NCI-H1436 treated with DMSO at 0.1 percent for 48 hours (cell line): ENCODE measurements around the gene TMEM98.
"Not testable (repeated sequence)": the region's sequence is repeated elsewhere in the genome, so short reads cannot be mapped to it uniquely, and the experiment has no call there.

Experiments used
- DNase-seq: peaks from one replicate; lab custom pipeline; 2025; lab: John Stamatoyannopoulos, UW

Gene TMEM98

GRCh38 chr17:32915245-32915644 is 12.7 kb upstream of the TMEM98 start:
- DNase-seq, result no peak

DNA sequence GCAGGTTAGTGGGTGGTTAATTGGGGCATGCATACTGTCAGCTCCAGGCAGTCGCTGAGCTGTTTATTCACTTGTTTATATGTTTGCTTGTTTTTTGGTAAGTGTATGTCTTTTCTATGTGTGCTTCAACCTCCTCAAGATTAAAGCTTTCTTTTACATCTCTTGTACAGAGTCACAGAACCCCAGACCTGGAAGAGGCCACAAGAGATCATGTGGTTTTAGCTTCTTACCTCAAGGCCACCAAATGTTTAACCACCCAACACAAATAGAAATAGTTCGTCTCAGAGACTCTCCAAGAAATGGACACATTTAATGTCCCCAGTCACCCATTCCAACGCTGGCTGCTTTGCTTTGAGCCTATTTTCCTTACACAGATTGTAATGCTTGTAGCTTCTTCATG is 11.8 kb upstream of the TMEM98 start:
- no peak for DNase-seq

- no peak for DNase-seq
Measured at GRCh38 chr17:32917081-32917480, 10.9 kb upstream of the TMEM98 start.

DNA sequence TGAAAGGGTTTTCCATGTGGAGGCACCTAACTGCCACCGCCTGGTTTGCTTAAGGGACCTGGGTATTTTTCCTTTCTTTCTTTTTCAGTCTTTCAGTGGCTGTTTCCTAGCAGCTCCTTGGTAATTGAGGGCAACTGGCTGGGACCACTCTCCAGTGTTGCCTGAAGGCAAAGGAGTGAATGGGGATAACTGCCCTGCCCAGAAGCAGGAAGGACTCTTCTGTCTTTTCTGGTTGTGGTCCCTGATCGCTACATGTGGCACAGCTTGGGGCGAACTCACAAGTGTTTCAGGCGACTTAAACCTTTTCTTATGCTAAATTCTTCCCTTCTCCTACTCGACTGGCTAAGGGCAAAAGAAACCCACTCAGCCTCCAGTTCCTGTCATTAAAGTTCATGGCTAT is 10.1 kb upstream of the TMEM98 start:
- DNase-seq, result no peak

DNA sequence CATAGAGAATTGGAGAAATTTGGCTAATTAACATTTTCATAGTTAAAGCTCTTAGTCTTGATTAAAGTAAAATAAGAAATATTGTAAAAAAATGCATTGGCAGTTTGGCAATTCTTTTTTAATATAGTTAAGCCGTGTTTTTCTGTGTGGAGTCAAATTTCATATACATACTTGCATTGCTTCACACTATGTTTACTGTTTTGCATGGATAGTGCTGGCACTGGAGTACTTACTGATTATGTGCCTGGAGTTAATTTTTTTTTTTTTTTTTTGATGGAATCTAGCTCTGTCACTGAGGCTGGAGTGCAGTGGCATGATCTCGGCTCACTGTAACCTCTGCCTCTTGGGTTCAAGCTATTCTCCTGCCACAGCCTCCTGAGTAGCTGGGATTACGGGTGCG is 8.1 kb upstream of the TMEM98 start:
- not testable (repeated sequence) for DNase-seq

GRCh38 chr17:32920293-32920692 is 7.7 kb upstream of the TMEM98 start:
- DNase-seq, result no peak

DNA sequence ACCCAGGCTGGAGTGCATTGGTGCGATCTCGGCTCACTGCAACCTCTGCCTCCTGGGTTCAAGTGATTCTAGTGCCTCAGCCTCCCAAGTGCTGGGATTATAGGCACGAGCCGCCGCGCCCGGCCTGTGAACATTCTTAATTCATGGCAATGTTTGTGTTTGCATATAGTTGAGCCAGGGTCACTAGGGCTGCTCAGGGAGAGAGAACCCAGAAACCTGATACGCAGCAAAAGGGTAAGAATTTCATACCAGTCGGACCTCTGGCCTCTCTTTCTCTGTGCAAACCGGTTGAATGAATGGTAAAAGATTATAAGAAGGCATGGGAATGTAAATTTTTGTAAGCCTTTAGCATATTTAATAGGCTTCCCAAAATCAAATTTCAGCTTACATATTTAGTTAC is 6.9 kb upstream of the TMEM98 start:
- DNase-seq, result no peak

GRCh38 chr17:32923905-32924304 is 4.0 kb upstream of the TMEM98 start:
- DNase-seq, result not testable (repeated sequence)

DNA sequence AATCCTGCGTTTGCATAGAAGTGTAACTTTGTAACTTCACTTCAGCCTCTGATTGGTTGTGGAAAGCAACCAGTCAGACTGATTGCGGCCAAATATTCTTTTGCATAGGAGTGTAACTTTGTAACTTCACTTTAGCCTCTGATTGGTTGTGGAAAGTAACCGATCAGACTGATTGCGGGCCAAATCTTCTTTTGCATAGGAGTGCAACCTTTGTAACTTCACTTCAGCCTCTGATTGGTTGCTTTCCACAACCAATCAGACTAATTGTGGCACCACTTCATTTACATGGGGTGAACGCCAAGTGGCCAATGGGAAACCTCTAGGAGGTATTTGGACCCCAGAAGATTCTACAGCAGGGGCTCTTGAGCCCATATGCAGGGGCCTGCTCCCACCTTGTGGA is 1.8 kb upstream of the TMEM98 start:
- no peak for DNase-seq

DNA sequence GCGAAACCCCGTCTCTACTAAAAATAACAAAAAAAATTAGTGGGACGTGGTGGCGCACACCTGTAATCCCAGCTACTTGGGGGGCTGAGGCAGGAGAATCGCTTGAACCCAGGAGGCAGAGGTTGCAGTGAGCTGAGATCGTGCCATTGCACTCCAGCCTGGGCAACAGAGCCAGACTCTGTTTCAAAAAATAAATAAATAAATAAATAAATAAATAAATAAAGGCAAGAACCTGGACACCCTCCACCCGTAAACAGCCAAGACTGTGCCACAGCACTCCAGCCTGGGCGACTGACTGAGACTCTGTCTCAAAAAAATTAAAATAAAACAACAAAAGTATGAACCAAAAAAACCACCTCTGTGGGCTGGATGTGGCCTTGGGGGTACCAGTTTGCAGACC is 1.2 kb upstream of the TMEM98 start:
- not testable (repeated sequence) for DNase-seq

DNA sequence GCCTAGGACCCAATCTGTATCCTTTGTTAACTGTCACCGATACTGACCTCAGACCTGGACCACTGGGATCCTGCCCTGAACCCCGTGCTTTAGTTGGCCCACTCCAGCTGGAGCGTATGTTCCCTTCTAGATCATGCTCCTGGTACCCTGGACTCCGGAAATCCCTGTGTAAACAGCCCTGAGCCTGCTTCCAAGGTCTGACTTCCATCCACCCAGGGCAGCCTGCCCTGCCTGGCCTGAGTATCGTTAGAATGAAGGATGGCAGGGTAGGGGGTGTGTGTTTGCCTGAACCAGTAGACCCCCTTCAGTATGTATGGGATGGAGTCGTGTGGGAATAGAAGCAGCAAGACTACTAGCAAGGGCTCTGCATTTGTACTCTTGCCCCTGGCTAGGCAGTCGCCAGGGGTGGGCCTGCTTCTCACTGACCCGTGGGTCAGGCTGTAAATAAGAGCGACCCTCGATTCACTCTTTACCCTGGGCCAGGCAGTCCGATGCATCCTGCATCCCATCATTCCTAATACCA is 691 bp upstream of the TMEM98 start:
- DNase-seq, result no peak

DNA sequence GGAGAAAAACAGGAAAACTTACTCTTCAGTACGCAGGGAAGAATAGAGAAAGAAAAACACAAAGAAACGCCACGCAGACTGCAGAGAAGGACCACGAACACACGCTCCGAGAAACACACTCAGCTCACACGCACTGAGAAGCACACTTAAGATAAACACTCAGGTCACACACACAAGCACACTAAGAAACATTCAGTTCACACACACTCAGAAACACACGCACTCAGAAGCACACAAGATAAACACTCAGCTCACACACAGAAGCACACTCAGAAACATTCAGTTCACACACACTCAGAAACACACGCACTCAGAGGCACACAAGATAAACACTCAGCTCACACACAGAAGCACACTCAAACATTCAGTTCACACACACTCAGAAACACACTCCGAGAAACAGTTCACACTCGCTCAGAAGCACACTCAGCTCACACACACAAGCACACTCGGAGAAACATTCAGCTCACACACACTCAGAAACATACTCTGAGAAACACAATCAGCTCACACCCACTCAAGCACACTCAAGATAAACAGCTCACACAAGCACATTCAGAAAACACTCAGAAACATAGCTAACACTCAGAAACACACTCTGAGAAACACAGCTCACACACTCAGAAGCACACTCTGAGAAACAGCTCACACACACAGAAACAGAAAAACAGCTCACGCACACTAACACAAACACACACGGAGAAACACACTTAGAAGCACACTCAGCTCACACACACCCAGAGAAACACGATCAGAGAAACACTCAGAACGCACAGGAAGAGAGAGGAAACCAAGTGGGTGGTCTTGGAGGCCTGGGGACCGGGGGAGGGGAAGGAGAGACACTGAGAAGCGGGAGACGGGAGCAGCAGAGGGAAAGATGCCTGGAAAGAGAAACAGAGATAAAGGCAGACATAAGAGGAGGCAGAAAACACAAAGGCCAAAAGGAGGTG is 908 bp downstream of the TMEM98 start:
- DNase-seq, result no peak

GRCh38 chr17:32929588-32929987 is 1.6 kb downstream of the TMEM98 start:
- no peak for DNase-seq

DNA sequence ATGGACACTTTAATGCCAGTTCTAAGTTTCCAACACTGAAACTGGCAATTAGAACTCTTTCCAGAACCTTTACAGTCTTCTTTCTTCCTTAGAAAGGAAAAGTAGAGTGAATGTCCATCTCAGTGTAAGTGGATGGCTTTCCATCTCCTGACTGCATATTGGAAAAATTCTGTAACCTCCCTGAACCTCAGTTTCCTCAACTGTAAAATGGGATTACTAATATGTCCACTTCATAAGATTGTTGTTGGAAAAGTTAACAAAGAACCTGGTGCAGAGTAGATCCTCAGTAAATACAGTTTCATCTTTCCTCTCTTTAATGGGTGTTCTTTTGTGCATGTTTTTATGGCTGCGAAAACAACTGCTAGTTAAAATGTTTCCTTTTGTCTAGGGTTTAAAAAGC is 2.6 kb downstream of the TMEM98 start:
- DNase-seq, result no peak

DNA sequence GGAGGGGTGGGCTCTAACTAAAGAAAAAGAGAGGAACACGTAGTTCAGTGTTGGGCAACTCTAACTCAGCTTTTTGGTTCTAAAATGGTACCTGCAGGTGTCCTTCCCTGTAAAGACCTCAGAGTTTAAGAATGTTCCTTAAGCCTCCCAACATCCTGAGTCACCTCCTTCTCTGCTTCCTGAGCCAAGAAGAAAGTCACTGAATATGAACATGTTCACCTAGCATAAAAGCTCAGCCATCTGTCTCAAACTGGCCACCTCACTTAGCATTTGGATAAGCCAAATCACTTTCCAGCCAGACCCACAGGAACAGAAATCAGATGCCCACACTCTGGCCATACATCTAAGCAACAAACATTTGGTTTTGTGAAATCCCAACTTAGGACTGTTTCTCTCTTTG is 3.7 kb downstream of the TMEM98 start:
- DNase-seq, result no peak

DNA sequence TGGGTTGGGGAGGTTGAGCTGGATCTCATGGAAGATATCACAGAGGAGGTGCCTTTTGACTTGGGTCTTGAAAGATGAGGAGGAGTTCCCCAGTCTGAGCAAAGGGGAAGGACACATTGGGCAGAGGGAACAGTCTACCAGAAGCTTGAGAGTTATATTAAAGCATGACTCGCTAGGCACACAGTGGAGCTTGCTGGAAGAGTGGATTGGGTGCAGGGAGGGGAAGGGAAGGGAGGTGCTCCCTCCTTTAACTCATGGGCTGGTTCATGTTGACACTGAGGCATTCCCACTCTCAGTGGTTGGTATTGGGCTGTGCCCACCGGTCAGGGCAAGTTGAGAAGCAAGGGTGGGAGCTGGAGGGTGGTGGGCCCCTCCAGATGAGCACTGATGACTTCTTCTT is 5.9 kb downstream of the TMEM98 start:
- no peak for DNase-seq

GRCh38 chr17:32935726-32936125 is 7.8 kb downstream of the TMEM98 start:
- no peak for DNase-seq

DNA sequence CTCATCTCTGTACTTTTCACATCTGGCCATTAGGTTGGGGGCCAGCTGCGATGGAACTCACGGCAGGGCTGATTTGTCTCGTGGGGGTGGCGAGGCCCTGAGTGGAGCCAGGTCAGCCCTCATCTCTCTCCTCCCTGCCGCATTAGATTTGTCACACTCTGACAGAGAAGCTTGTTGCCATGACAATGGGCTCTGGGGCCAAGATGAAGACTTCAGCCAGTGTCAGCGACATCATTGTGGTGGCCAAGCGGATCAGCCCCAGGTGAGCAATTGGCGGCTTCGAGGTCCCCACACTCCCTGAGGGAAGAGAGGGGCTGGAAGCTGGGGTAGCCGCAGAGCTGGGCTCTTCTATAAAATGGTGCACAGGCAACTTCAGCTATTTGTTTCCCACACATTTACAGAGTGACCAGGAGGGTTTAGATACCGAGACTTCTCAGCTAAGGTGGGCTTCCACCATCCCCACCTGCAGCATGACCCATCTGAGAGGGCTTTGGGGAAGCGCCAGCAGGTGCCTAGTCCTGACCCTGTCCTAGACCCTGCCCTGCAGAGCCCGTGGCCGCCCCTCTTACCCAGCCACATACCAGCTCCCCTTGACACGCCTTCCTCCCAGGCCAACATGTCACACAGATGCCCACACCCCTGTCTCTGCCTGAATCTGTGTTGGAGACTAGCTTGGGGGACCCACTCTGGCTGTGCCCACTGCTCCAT is 8.4 kb downstream of the TMEM98 start:
- DNase-seq, result no peak

DNA sequence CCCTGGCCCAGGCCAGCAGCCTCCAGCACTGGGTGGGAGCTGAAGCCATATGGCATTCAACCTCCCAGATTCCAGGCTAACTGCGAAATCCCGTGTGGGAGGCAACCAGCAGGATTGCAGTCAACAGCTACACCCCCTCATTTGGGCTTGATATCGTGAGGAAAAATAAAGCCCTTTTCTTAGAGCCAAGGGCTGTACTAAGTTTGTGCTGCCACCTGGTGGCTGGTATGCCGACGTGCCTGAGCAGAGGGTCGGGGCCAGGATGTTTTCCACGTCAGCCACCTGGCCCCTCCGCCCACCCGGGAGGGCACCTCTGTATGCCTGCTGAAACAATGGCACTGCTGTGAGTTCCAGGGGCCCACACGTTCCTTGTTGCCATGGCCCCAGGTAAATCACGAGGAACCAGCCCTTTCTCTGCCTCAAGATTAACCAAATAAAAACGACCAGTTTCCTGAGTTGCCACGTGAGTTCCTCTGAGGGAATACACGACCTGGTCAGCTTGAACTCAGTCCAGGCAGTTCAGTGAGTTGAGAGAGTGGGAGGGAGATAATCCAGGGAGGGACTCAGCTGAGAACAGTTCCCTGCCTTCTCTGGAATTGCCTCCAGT is 9.0 kb downstream of the TMEM98 start:
- DNase-seq, result no peak

DNA sequence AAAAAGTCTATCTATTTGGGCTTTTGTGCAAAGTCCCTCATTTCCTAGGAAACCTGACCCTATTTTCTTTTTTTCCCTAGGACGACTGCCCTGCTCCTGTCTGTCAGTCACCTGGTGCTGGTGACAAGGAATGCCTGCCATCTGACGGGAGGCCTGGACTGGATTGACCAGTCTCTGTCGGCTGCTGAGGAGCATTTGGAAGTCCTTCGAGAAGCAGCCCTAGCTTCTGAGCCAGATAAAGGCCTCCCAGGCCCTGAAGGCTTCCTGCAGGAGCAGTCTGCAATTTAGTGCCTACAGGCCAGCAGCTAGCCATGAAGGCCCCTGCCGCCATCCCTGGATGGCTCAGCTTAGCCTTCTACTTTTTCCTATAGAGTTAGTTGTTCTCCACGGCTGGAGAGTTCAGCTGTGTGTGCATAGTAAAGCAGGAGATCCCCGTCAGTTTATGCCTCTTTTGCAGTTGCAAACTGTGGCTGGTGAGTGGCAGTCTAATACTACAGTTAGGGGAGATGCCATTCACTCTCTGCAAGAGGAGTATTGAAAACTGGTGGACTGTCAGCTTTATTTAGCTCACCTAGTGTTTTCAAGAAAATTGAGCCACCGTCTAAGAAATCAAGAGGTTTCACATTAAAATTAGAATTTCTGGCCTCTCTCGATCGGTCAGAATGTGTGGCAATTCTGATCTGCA is 12.9 kb downstream of the TMEM98 start:
- DNase-seq, result no peak

- no peak for DNase-seq
Measured at GRCh38 chr17:32941419-32942032, 13.6 kb downstream of the TMEM98 start.

GRCh38 chr17:32943206-32943605 is 15.3 kb downstream of the TMEM98 start:
- no peak for DNase-seq
